HG02970 (cell line): ENCODE data around the gene GALNT9.

Experiments used
- ATAC-seq: cut with Tn5 transposase; IDR thresholded peaks from one replicate; pipeline ENCODE4 v1.9.1; 2021; ENCODE audit warnings: mild to moderate bottlenecking, moderate library complexity, moderate number of reproducible peaks; ENCODE audit not compliant: unreplicated experiment, low FRiP score

The GALNT9 gene

GRCh38 chr12:132178801-132179401, 150.5 kb downstream of the GALNT9 start:
- ATAC-seq = no peak

- no peak for ATAC-seq
Measured at GRCh38 chr12:132178316-132178715, 151.1 kb downstream of the GALNT9 start.

GRCh38 chr12:132176920-132177551, 152.4 kb downstream of the GALNT9 start:
- no peak for ATAC-seq

- ATAC-seq = no peak
Measured at GRCh38 chr12:132176385-132176919, 152.9 kb downstream of the GALNT9 start.

- no peak for ATAC-seq
Measured at GRCh38 chr12:132175496-132176384, 153.6 kb downstream of the GALNT9 start.

GRCh38 chr12:132174839-132175490, 154.4 kb downstream of the GALNT9 start:
- no peak for ATAC-seq

- no peak for ATAC-seq
Measured at GRCh38 chr12:132174015-132174838, 155.2 kb downstream of the GALNT9 start.

- no peak for ATAC-seq
Measured at GRCh38 chr12:132173135-132174014, 156.0 kb downstream of the GALNT9 start.

- ATAC-seq = no peak
Measured at GRCh38 chr12:132172619-132173018, 156.8 kb downstream of the GALNT9 start.

- ATAC-seq = no peak
Measured at GRCh38 chr12:132171968-132172521, 157.3 kb downstream of the GALNT9 start.

- no peak for ATAC-seq
Measured at GRCh38 chr12:132171293-132171967, 158.0 kb downstream of the GALNT9 start.

- no peak for ATAC-seq
Measured at GRCh38 chr12:132170637-132171292, 158.6 kb downstream of the GALNT9 start.

- ATAC-seq = no peak
Measured at GRCh38 chr12:132170094-132170636, 159.2 kb downstream of the GALNT9 start.

GRCh38 chr12:132169376-132169775, 160.0 kb downstream of the GALNT9 start:
- no peak for ATAC-seq

- no peak for ATAC-seq
Measured at GRCh38 chr12:132168311-132169031, 160.9 kb downstream of the GALNT9 start.

GRCh38 chr12:132167611-132168310, 161.6 kb downstream of the GALNT9 start:
- ATAC-seq = no peak
